GM12892 (cell line): Measurements from ENCODE around the gene PADI1.

ENCODE experiments used
- POLR2A ChIP-seq: IDR thresholded peaks from 2 replicates; pipeline ENCODE4 v1.6.1; 2011; ENCODE audit warnings: low read depth, low read length, control low read depth
- POLR2AphosphoS5 ChIP-seq: IDR thresholded peaks from 2 replicates; pipeline ENCODE4 v1.6.1; 2011; ENCODE audit warnings: low read depth, low read length, control low read depth
- TAF1 ChIP-seq: IDR thresholded peaks from 2 replicates; pipeline ENCODE4 v1.6.1; 2011; ENCODE audit warnings: low read depth, mild to moderate bottlenecking, control low read depth, low read length, borderline replicate concordance

GRCh38 chr1:17281775-17282181, 76.8 kb downstream of the PADI1 start:
- TF ChIP-seq POLR2A (no peak), TAF1 (no peak), POLR2AphosphoS5 (no peak)
